Activated CD8-positive, alpha-beta memory T cell treated with anti-CD3 and anti-CD28 coated beads for 24 hours (primary cell): Measurements from ENCODE around the gene NBEA.
"Not testable (repeated sequence)": the region's sequence is repeated elsewhere in the genome, so short reads cannot be mapped to it uniquely, and the experiment has no call there.

Source experiments
- DNase-seq: peaks from one replicate; pipeline ENCODE4 v3.0.0-alpha.2; 2020

NBEA gene, protein sequence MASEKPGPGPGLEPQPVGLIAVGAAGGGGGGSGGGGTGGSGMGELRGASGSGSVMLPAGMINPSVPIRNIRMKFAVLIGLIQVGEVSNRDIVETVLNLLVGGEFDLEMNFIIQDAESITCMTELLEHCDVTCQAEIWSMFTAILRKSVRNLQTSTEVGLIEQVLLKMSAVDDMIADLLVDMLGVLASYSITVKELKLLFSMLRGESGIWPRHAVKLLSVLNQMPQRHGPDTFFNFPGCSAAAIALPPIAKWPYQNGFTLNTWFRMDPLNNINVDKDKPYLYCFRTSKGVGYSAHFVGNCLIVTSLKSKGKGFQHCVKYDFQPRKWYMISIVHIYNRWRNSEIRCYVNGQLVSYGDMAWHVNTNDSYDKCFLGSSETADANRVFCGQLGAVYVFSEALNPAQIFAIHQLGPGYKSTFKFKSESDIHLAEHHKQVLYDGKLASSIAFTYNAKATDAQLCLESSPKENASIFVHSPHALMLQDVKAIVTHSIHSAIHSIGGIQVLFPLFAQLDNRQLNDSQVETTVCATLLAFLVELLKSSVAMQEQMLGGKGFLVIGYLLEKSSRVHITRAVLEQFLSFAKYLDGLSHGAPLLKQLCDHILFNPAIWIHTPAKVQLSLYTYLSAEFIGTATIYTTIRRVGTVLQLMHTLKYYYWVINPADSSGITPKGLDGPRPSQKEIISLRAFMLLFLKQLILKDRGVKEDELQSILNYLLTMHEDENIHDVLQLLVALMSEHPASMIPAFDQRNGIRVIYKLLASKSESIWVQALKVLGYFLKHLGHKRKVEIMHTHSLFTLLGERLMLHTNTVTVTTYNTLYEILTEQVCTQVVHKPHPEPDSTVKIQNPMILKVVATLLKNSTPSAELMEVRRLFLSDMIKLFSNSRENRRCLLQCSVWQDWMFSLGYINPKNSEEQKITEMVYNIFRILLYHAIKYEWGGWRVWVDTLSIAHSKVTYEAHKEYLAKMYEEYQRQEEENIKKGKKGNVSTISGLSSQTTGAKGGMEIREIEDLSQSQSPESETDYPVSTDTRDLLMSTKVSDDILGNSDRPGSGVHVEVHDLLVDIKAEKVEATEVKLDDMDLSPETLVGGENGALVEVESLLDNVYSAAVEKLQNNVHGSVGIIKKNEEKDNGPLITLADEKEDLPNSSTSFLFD (N-terminal part only)

DNA sequence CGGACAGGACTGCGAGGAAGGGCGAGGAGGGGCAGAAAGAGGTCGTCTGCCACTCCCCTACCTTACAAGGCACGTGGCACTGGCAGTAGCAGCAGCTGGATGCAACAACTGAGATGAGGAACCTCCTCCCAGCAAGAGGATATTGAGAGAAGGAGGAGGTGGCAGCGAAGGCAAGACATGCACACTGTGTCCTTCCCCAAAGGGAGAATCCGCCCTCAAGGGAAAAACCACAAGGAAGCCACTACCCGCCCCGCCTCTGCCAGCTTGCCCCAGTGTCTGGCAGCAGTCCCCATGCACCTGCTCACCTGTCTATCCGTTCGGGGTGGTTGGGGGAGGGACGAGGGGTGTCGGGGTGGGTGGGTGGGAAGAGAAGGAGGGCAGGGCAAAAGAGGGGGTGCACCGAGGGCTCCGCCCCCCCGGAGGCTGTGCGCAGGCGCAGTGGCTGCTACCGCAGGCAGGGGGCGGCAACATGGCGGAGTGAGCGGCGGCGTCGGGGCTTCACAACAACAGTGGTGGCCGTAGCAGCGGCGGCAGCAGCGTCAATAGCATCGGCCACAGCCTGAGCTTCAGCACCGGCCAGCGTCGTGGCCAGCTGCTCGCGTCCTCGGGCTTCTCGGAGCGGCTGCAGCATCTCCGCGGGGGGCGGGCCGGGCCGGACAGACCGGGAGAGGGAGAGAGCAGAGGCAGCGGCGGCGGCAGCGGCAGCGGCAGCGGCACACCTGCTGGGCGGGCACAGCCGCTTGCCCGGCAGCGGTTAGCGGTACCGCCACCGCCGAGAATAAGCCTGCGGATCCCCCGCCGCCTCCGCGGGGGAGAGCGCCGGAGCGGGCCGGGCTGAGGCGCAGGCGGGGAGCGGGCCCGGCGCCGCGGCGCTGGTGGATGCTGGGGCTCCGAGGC lies at the start of gene NBEA:
Gene NBEA, plus strand, starts transcription at position 436 of the 897 bp plus-strand sequence. CDS start 551 bp downstream, outside the sequence.
- DNase-seq: peak; percentile 90

DNA sequence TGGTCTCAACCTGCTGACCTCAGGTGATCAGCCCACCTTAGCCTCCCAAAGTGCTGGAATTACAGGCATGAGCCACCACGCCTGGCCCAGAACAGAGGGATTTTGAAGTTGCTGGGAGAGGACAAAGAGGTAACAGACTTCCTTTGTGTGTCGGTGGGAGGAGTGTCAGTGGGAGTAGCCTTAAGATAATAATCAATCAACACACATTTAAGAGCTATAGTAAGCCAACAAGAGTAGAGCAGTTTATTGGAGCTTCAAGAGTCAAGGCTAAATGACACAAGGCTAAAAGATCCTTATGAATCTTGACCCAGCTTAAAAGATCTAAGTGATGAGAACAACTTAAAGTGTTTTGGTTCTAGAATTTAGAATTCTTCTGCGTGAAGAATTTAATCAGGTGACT lies 47.3 kb upstream of the NBEA start:
- no peak for DNase-seq

DNA sequence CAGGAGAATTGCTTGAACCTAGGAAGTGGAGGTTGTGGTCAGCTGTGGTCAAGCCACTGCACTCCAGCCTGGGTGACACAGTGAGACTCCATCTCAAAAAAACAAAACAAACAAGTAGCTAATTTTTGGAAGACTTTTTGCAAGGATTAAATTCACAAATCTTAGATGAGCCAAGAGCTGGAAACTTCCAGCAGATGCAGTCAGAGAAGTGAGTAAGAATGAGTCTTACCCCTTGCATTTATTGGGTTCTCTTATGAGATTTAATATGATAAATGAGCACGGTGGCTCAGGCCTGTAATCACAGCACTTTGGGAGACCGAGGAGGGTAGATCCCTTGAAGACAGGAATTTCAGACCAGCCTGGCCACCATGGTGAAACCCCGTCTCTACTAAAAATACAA lies 44.9 kb upstream of the NBEA start:
- no peak for DNase-seq

DNA sequence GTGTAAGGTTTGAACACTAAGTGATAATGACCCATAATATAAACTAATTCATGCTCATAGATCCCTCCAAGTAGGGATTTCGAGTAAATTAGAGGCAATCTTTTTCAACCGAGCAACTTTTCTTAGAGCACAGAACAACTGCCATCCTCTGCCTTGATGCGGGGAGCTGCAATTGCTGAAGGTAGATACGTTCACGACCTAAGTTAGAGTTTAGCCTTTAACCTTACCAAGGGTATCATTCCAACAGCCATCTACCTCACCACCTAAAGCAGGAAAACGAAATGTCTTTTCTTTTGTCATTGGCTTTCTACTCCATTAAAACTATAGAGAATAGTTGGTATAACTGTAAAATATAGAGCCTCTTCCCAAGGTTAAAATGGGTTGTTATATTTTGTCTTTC lies 42.2 kb upstream of the NBEA start:
- DNase-seq: no peak

DNA sequence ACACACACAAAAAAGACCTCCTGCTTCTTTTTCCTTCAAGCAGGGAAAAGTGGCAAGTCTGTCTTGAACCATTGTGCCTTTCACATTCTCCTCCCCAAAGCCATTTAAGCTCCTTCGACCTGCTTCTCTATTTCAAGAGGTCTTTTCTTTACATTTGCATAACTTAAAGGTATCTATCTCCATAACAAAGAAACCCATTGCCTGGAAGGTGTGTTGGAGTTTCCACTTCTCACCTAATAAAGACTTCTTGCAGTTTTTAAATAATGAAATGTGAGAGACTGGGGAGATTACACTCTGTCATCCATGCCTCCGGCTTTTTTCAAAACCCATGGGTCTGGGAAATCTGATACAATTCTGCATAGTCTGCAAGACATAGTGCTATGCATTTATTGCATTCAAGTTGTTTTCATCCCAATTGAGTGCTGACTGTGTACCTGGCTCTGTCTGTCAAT lies 41.8 kb upstream of the NBEA start:
- no peak for DNase-seq

DNA sequence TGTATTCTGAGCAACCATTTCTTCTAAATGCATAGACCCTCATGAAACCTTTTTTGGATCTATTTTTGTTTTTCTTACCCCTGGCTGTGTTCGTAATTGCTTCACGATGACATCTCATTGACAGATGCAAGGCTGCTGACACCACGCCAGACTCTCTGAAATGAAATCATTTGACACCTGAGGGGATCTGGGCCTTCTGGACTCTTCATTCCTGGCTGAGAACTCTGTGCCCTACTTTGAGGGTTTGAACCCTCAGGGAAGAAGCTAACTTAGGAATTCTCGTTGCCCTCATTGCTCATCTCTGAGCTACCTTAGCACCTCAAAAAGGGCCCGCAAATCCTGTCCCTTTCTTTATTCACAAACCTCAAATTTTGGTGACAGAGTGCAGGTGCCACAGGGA lies 40.5 kb upstream of the NBEA start:
- no peak for DNase-seq

DNA sequence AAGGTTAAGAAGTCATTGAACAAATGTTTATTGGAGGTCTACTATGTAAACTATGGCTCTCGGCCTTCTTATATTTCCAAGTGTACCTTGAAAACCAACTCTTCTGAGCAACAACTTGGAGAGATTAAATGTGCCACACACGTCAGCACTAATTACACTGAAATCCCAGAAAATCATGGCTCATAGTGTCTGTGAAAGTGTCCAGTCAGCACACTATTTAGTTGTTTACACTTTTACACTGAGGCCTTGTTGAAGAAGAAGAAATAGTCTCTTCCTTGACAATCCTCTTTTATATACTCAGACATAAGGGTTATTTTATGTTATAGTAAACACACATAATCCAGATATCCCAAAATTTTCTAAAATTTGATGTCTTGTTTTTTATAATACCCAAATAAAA lies 30.9 kb upstream of the NBEA start:
- no peak for DNase-seq

DNA sequence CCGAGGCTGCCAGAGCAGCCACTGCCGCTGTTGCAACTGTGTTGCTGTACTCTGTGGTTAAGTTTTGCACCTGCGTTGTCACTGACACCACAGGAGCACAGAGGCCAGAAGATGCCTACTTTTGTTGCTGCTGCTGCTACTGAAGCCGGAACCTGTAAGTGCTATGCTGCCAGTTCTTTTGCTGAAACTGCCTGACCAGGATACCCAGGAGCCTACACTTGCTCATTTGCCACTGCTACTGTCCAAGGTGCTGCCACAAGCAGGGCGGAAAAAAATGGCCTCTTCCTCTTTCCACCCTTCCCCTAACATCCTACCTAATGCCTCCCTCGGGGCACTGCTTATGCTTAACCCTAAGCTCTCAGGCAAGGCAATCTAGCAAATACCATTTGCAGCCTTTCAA lies 29.0 kb upstream of the NBEA start:
- DNase-seq: no peak

DNA sequence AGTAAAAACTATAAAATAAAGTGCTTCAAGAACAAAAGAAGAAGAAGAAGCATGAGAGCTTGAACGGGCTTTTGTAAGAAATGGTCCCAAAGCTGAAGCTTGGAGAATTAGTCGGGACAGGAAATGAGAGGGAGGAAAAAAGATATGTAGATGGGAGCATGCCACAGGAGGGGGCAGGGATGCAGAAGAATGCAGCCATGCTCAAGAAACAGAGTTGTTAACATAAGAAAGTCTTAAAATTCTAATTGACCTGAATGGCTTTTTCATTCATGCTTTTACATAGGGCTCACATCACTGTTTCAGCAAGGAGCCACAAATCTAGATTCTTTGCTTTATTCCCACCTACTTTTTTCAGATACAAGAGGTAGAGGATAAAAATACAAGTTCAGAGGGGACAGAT lies 27.7 kb upstream of the NBEA start:
- no peak for DNase-seq

DNA sequence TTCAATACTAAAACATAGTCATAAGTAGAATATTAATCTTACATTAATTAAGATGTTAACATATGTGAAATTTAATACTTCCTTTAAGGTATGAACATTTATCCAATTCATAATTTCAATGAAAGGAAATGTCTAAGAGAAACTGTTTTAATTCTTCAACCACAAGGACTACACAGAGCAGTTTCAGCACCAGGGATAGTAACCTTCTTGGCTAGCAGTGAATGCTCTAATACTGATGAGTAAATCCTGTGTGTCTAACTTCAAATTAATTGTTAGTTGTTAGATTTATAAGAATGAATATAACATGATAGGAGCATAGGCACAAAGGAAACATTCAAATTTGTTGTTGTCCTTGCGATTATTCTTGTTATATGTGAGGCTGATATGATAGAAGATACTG lies 15.6 kb upstream of the NBEA start:
- no peak for DNase-seq

DNA sequence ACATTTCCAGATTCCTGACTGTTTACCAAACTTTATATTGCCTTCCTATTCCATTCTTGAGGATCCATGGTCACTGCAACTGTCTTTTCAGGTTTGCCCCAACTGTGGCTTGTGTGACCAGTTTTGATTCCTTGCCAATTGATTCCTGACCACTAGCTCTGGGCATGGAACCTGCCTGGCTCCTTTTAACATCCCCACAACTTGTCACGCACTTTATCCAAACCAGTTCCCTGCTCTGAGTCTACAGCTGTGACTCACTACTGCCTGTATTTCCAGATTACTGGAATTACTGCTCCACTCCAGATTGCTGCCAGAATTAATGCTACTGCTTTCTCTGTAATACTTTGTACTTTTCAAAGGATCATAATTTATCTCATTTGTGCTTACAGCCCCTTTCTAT lies 13.4 kb upstream of the NBEA start:
- DNase-seq: not testable (repeated sequence)

DNA sequence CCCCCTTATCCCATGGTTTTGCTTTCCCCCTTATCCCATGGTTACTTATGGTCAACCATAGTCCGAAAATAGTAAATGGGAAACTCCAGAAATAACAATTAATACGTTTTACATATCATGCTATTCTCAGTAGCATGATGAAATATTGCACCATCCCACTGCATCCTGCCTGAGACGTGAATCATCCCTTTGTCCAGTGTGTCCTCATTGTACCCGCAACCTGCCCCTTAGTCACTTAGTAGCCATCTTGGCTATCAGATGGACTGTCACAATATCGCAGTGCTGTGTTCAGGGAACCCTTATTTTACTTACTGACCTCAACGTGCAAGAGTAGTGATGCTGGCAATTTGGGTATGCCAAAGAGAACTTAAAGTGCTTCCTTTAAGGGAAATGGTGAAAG lies 10.5 kb upstream of the NBEA start:
- no peak for DNase-seq

DNA sequence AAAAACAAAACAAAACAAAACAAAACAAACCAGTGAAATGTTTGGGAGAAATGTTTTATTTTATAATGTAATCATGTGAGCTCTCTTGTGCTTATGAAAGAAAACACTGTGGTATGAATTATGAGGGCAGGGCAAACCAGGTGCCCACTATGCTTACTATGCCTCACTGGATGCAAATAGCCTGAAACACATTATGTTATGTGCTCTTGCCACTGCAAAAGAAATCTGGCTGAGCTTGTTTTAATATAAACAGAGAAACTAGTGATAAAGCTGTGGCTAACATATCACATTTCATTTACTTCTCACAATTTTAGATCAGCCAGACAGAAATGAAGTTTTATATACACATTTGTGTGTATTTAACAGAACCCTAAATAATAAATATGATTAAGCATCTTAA lies 8.7 kb upstream of the NBEA start:
- no peak for DNase-seq

DNA sequence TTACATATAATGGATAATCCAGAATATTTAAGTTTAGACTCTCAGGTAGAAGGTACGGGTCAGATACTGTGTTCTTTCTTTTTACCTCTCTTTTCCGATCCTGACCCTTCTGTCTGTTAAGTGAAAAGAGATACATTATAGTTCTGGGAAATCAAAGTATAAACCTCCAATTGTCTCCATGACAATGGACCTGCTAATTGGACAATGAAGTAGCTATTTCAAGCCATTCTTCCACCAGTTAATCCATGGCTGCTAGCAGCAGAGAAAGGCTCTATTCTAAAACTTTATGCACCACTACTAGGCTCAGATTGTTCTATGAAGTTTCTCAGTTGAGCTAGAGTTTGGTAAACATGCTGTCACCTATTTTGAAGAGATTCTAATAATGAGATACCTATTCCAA lies 8.3 kb upstream of the NBEA start:
- DNase-seq: no peak

DNA sequence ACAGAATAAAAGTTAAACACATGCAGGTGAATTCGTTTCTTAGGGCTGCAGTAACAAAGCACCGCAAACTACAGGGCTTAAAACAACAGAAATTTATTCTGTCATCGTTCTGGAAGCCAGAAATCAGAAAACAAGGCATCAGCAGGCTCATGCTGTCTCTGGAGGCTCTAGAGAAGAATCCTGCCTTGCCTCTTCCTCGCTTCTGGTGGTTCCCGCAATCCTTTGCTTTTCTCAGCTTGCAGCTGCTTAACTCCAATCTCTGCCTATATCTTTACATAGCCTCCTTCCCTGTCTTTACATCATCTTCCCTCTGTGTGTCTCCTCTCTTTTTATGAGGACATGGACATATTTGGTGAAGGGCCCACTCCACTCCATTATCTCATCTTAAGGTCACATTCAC lies 6.2 kb upstream of the NBEA start:
- DNase-seq: no peak

DNA sequence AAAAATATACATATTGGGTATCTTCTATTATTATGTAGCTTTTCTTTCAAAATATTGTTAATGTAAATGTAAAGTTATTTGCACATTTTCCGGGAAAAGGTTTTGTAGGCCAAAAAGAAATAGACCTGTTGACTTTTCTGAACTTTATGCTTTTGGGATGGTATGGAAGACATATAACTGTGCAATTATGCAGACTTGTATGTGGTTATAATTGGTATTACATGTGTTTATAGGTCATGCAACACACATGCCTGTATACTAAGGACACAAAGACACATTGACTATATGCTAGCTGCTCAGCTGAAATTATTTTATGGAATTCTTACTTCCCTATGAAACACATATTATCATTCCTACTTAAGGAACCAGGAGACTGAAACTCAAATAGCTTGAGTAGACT lies 2.3 kb upstream of the NBEA start:
- no peak for DNase-seq

DNA sequence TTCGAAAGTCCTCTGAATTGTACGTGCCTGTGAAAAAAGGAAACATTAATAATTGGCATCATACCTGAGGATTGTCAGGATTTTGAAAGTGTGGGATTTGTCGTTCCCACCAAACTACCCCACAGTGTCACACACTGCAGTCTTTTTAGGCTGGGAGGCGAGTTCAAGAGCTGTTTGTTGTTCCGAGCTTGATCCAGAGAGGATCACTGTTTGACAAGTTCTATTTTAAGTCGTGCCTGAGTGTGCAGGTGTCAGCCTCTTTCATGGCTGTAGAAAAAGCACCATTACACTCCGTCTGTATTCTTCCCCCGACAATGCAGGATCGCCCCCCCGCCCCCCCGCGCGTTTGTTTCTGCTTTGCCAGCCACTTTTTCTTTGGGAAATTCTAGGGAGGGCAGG lies 635 bp upstream of the NBEA start:
- no peak for DNase-seq

DNA sequence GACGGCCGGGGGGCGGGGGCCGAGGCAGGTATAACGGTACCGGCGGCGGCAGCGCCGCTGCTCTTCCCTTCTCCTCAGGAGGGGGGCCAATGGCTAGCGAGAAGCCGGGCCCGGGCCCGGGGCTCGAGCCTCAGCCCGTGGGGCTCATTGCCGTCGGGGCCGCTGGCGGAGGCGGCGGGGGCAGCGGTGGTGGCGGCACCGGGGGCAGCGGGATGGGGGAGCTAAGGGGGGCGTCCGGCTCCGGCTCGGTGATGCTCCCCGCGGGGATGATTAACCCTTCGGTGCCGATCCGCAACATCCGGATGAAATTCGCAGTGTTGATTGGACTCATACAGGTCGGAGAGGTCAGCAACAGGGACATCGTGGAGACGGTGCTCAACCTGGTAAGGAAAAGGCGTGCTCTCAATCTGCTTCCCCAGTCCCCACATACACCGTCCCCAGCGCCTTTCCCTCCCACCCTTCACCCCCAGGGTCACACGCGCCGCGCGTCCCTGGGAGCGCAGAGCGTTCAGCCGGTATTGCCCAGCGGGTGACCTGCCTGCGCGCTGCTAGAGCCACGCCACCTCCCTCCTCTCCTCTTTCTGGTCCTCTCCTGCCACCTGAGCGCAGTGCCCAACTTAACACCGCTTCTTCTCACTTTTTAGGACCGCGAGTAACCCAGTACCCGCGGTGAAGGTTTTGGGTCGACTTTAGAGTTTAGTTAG lies 814 bp downstream of the NBEA start:
- DNase-seq: peak; percentile 58

DNA sequence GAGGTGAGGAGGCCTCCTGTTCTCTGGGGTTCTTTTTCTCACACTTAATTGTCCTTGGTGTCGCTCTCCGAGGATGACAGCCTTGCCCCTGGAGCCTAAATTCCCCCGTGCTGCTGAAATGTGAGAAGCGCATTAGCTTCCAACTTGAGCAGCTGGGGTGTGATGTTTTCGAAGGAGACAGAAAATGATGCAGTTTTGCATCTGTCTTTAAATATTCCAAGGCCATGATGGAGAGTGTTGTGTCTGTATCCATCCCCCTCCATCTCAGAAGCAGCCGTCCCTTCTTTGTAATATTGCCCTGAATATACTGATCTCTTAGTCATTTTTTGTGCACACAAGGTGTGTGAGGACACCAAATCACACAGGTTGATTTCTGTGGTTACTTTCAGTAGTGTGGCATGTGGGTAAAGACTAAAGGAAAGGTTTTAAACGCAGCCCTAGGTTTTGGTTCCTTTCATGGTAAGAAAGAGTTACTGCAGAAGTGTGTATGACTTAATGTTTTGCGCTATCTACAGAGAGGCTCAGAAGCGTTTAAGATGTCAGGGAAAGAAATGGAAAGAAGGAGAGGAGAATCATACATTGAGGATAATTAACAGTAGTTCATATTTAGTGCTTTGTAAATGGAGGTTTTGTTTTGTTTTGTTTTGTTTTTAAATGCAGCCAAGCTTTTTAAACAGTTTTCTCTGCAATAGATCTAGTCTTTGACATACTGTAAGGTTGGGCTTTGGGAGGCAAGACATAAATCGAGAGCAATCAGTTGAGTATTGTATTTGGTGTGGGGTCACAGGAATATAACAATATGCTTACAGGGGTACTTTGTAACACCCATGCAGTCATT lies 1.6 kb downstream of the NBEA start:
- no peak for DNase-seq

DNA sequence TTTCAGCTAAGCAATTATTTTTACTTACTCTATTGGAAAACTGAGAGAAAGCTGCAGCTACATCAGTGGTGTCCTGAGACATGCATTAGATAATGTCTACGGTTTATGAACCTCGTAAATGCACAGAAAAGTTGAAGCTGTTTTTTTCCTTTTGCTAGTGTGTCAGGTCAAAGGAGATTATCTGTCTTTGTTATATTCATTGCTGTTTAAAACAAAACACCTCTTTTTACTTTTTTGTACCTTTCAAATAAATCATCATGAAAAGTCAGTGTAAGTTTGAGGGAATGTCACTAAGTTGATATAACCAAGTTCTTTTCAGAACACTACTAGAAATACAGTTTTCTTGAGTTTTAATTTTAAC lies 2.2 kb downstream of the NBEA start:
- no peak for DNase-seq

DNA sequence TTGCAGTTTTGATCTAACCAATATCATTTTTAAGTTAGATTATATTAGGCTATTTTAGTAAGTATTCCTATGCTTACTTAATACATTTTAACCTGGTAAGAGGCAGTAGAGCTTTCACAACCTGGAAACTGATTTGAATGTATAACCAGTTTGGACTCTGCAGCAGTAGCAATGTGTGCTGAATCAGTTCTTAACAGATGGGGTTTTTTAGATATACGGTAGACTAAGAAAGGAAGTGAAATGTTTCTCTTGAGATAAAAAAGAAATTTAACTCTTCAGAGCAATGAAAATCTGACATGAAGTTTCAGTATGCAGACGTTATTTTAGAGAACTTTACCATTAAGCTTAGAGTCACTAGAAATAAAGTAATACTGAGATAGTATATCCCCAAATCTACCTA lies 2.7 kb downstream of the NBEA start:
- DNase-seq: no peak
